Measurements from ENCODE around the gene CTH.
A peak's percentile ranks its signal among the peaks of the same experiment; 100 is the strongest.
"Not testable (repeated sequence)": the region's sequence is repeated elsewhere in the genome, so short reads cannot be mapped to it uniquely, and the experiment has no call there.

Gene CTH

DNA sequence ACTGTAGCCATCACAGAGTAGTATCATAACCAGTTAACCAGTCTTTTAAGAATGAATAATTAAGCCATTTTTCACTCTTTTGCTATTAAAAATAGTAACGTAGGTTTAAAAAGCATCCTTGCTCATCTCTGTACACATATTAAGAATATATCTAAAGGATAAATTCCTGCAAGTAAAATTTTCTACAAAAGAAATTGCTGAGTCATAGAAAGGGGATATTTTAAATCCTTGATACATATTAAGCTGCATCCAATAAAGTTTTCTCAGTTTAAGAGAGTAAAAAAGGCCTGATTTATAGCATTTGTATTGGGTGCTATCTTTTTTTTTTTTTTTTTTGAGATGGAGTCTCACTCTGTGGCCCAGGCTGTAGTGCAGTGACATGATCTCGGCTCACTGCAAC is 1.9 kb upstream of the CTH start:
- DNase-seq (ENCODE audit: low spot score): no peak

DNA sequence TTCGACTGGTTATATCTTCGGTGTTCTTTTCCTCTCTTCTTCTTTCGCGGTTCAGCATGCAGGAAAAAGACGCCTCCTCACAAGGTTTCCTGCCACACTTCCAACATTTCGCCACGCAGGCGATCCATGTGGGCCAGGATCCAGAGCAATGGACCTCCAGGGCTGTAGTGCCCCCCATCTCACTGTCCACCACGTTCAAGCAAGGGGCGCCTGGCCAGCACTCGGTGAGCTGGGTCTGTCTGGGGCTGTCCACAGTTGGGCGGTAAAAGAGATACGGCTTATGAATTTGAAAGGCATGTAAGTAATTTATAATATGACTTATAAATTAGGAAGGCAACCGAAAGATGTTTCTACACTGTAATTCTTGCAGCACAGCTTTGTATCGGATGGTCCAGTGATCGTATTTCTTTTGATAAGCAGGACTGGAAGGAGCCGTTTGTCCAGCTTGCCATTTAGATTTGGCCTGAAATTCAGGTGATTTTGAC is 334 bp downstream of the CTH start:
- peak; percentile 18 for DNase-seq (ENCODE audit: low spot score)

DNA sequence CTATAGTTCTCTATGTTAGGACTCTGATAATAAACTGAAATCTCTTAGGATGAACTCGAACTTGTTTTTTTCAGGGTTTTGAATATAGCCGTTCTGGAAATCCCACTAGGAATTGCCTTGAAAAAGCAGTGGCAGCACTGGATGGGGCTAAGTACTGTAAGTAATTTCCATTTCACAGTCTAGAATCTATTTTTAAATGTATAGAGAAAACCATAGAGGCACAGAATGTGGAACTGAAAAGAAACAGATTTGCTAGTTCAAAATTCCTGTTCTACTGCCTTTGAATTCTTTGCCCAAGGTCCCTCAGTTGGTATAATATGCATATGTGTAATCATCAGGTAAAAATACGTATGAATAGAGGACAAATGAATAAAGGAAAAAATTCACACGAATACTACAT is 4.8 kb downstream of the CTH start:
- DNase-seq (ENCODE audit: low spot score): no peak

DNA sequence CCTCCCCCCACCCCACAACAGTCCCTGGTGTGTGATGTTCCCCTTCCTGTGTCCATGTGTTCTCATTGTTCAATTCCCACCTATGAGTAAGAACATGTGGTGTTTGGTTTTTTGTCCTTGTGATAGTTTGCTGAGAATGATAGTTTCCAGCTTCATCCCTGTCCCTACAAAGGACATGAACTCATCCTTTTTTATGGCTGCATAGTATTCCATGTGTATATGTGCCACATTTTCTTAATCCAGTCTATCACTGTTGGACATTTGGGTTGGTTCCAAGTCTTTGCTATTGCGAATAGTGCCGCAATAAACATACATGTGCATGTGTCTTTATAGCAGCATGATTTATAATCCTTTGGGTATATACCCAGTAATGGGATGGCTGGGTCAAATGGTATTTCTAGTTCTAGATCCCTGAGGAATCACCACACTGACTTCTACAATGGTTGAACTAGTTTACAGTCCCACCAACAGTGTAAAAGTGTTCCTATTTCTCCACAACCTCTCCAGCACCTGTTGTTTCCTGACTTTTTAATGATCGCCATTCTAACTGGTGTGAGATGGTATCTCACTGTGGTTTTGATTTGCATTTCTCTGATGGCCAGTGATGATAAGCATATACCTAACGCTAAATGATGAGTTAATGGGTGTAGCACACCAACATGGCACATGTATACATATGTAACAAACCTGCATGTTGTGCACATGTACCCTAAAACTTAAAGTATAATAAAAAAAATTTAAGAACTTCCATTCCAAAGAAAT is 8.1 kb downstream of the CTH start:
- DNase-seq (ENCODE audit: low spot score): not testable (repeated sequence)

DNA sequence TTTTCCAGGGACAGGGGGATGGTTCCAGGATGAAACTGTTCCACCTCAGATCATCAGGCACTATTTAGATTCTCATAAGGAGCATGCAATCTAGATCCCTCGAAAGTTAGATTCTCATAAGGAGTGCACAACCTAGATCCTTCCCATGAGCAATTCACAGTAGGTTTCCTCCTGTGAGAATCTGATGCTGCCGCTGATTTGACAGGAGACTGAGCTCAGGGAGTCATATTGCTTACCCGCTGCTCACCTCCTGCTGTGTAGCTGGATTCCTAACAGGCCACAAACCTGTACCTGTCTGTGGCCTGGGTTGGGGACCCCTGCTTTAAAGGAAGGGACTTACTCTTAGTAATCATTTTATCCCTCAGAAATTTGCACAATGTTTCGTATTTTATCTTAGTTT is 9.3 kb downstream of the CTH start:
- DNase-seq (ENCODE audit: low spot score): no peak

DNA sequence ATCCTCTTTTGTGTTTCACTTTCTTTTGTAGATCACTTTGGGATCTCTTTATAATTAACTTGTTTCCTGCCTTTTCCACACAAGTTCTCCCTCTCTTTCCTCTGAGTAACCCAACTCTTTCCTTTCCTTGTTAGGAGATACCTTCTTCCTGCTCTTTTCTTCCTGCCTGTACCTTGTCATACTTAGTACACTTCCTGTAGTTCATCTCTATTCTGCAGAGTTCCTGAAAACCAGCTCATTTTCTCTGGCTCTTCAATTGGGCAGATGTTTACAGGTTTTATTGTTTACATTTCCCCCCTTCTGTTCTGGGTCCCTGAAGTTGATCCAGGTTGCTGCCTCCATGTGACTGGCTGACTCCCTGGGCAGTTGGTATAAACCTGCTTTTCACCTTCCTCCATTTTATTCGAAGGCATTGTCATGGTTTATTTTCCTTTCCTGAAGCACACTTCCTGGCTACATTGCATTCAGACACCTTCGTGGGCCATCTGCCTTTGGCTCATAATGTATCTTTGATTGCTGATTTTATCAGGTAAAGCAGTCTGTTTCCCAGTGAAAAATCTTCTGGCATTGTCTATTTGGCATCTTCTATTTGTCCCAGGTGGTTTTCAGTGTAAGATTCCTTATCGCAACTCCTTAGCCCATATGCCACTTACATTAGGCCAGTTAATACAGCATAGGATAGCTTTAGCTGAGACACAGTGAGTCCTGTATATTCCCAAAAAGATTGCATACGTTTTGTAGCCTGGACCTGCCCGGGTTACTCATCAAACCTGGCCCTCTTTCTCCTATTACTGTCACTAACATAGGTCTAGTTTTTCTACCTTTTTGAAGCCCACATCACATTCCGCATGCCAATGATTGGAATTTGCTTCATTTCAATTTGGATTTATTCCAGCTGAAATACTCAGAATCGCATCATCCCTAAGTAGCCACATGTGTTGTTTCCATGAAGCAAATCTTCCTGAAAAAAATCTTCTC is 15.4 kb downstream of the CTH start:
- no peak for DNase-seq (ENCODE audit: low spot score)

DNA sequence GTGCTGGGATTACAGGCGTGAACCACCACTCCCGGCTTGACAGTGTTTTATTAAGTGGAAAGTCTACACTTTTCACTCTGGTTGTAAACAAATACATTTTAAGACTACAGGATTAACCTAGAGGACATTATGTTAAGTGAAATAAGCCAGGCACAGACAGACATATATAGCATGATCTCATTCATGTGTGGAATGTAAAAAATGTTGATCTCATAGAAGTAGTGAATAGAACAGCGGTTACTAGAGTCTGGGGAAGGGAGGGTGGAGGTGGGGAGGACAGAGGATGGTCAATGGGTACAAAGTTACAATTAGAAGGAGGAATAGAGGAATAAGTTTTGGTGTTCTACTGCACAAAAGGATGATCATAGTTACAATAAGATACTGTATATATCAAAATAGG is 16.9 kb downstream of the CTH start:
- no peak for DNase-seq (ENCODE audit: low spot score)

DNA sequence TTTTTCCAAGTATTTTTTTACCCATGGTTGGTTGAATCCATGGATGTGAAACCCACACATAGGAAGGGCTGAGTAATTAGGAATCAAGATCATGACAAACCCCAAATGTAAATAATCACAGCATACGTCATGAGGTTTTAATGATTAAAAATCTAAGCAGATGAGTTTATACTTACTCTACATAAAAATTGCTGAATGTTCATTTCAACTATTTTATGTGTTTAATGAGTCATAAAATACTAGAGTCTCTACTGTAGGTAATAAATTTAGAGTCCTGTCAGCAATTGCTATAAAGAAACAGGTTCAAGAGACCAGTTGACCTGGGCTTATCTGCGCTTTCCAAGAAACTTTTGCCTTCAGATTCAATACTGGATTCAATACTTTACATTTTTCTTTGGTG is 18.2 kb downstream of the CTH start:
- DNase-seq (ENCODE audit: low spot score): no peak

DNA sequence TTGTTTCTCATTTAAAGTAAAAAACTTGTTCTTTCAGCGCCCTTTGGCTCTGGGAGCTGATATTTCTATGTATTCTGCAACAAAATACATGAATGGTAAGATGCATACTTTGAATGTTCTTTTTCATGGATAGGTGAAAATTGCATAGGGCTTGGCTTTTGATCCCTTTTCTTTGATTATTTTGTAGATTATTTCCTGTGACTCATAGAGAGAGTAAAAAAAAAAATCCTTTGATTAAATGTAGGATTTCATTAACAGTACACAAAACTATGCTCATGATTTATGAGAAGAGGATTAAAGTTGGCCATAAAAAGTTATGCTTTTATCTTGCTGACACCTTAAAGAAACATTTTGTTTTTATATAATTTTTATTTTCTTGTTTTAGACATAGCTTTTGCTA is 18.7 kb downstream of the CTH start:
- DNase-seq (ENCODE audit: low spot score): no peak

DNA sequence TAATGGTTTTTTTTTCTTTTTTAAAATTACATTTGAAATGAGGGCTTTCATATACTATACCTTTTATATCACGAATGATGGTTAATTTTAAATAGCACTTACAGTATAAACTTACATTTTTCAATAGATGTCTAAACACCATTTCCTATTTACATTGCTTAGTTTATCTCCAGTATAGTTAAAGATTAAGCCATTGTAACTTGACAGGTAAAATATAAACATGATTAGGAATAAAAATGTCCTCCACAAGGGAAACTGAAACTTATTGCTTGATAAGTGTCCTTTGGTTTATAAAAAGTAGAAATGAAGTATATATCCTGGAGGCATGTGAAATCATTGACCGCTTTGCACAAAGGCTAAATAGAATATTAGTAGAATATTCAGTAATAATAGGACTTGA is 20.2 kb downstream of the CTH start:
- DNase-seq (ENCODE audit: low spot score): no peak

DNA sequence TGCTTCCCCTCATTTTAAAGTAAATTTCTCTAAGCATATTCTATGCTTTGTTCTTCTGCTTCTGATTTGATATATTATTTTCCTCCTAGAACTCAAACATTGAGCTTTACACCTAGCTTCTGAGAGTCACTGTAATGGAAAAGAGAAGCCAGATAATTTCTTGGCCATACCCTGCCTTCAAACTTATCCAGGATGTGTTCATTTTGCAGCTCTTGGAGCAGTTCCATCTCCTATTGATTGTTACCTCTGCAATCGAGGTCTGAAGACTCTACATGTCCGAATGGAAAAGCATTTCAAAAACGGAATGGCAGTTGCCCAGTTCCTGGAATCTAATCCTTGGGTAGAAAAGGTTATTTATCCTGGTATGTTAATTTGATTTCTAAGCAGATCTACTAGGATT is 20.8 kb downstream of the CTH start:
- DNase-seq (ENCODE audit: low spot score): no peak

DNA sequence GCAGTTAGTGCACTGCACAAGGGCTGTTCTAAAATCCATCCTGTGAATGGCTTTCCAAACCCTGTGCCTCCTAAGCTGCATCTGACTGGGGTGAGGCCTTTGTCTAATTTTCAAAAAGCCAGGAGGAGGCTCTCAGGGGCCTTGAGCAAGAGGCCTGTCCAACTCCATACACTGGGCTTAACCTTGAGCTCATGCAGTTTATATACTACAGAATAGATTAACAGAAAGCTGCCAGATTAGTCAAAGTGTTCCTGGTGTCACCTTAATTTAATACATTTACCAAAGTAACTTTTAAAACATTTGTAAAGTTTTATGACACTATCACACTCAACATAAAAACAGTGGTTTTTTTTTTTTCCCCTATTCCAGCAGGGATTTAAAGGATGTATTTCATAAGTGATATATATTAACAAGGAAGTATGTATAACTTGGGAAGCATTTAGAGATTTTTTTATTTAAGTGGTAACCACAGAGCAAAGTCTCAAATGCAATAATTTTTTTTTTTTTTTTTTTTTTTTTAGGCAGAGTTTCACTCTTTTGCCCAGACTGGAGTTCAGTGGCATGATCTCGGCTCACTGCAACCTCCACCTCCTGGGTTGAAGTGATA is 23.3 kb downstream of the CTH start:
- no peak for DNase-seq (ENCODE audit: low spot score)

DNA sequence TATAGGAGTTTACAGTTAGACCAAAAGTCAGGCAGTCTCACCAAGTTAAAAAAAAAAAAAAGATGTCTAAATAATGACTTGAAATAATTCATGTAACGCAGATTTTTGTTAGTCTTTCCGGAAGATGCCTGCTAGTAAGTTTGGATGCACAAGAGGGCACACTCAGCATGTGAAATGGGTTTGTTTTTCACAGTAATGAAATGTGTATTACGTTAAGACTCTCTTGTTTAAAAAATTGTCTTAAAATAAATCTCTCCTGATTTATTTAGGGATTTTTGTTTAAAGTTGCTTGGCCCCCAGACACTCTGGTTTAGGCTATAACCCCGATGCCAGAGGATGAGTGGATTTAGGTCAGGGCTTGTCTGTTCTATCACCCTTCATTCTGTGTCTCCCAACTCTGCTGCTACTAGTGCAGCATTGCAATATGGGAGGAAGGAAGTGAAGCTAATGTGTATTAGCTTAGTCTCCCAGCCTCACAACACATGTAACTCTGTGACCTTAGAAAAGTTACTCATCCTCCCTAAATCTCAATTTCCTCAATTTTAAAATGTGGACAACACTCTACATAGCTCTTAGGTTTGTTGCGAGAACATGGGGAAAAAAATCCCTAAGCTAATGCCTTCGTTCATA is 25.7 kb downstream of the CTH start:
- no peak for DNase-seq (ENCODE audit: low spot score)

DNA sequence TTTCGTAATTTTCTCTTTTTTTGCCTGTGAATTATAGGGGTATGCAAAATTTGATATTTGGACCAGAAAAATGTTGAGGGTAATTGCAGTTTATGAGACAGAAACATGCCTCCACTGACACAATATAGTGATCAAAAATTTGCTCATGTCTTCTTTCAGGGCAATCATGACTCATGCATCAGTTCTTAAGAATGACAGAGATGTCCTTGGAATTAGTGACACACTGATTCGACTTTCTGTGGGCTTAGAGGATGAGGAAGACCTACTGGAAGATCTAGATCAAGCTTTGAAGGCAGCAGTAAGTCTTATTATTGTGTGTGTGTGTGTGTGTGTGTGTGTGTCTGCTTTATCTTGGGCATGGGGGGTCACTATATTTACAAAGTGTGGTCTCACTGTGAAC is 27.5 kb downstream of the CTH start:
- no peak for DNase-seq (ENCODE audit: low spot score)

DNA sequence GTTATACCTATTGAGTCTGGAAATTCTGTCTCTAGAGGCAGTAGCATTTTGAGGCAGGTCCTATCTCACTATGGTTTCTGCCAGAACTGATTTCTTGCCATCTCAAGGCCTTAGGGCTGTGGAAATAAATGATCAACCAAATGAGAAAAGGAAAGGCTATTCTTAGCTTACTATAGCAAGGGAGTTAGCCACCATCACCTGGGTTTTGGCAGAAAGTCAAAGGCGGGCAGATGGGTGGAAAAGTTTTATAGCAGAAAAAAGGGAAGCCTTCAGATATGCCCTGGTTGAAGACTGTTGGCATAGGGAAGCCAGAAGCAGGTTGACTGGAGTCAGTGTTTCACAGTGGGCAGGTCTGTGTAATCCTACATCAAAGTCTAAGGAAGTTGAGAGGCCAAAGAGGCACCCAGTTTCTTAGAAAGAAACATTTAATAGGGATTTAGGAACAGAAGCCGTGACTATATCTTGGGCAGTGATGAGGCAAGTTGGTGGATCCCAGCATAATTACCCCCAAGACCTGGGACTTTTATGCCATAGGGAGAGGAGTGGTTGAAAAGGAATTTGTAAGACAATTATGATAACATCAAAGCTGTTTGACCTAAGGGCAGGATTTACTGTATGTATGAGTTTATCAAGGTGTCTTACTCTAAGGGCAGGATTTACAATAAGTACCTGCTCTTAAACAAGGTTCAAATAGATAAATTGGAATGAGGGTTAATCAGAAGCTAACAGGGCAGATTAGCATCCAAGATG is 29.7 kb downstream of the CTH start:
- DNase-seq (ENCODE audit: low spot score): no peak

DNA sequence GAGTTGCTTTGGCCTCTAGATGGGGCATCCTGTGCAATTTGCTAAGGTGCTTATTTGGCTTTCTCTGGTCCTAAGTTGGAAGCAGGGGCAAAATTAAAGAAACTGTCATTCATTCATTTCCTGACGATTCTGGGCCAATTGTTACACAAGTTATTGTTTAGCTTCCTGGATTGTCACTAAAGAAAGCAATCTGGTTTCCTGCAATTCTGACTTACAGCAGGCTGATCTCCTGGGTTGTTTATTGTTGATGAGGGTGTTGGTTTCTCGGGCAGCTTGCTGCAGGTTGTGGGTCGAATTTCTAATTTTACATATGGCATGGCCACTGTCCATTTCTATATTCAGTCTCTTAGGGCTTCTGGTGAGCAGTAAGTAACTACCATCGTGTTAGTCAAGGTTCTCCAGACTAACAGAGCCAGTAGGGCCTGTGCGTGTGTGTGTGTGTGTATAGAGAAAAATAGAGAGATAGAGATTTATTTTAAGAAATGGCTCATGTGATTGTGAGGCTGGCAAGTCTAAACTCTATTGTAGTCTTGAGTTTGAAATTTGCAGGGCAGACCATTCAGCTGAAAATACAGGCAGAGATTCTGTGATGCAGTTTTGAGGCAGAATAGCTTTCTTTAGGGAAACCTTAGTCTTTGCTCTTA is 30.4 kb downstream of the CTH start:
- DNase-seq (ENCODE audit: low spot score): no peak

DNA sequence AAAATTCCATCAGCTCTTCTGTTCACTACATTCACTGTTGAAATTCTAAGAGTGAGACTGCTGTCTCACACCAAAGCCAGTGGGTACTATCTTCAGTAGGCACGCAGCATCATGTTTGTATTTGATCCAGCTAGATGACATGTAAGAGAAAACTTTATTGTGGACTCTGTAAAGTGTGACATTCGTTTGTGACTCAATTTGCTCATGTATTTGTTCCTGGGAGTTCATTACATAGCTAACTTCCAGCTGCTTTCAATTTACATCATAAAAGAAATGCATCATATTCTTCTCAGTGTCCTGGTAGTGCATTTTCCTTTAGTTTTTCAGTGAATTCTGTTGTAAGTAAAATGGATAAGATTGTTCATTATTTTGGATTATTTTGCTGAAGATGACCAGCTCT is 31.4 kb downstream of the CTH start:
- no peak for DNase-seq (ENCODE audit: low spot score)

DNA sequence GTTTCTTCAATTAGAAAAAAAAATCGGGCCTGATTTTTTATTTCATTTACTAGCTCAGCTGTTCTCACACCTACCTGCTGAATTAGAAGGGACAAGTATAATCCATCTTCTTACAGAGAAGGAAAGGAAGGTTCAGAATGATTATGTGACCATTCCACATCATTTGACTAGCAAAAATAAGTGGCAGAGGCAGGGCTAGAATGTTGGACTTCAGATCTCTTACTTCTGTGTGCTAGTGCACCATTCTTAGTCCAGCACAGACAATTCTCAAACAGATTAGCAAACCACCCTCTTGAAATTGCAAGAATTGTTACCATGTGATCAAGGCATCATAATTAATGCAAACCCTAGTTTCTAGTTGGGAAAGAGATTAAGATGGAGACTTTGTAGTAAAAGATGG is 32.7 kb downstream of the CTH start:
- no peak for DNase-seq (ENCODE audit: low spot score)

DNA sequence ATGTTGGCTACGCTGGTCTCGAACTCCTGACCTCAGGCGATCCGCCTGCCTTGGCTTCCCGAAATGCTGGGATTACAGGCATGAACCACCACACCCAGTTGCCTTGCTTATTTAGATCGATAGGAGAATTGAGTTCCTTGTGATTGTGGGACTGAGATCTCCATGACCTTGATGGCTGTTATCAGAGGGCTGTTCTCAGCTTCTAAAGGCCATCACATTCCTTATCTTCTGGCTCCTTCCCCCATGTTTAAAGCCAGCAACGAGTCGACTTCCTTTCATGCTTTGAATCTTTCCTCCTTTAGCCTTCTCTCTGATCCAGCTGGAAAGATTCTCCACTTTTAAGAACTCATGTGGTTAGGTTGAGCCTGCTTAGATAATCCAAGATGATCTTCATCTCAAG is 38.0 kb downstream of the CTH start:
- DNase-seq (ENCODE audit: low spot score): no peak

DNA sequence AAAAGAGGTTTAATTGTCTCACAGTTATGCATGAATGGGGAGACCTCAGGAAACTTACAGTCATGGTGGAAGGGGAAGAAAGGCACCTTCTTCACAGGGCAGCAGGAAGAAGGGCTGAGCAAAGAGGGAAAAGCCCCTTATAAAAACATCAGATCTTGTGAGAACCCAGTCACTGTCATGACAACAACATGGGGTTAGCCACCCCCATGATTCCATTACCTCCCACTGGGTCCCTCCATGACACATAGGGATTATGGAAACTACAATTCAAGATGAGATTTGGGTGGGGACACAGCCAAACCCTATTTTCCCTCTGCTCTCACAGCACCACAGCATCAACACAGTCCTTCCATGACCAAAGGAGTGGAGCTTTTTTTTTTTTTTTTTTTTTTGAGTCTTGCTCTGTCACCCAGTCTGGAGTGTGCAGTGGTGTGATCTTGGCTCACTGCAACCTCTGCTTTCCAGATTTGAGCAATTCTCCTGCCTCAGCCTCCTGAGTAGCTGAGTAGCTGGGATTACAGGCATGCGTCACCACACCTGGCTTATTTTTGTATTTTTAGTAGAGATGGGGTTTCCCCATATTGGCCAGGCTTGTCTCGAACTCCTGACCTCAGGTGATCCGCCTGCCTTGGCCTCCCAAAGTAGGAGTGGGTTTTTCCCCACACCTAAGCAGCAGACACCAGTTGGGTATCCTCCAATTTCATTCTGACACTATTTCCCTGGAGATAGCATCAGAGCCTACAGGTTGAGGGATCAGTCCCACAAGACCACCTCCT is 41.3 kb downstream of the CTH start:
- DNase-seq (ENCODE audit: low spot score): not testable (repeated sequence)
